HG03280 (cell line): ENCODE results near the gene IRS2.
"Not testable (repeated sequence)": the region's sequence is repeated elsewhere in the genome, so short reads cannot be mapped to it uniquely, and the experiment has no call there.

Experiments used
- ATAC-seq: cut with Tn5 transposase; IDR thresholded peaks from one replicate; pipeline ENCODE4 v1.9.1; 2021; ENCODE audit warnings: mild to moderate bottlenecking, moderate library complexity; ENCODE audit not compliant: unreplicated experiment

The IRS2 gene

GRCh38 chr13:109734002-109734785, 52.2 kb downstream of the IRS2 start:
- no peak for ATAC-seq

GRCh38 chr13:109733550-109733949, 52.8 kb downstream of the IRS2 start:
- no peak for ATAC-seq

GRCh38 chr13:109732470-109733170, 53.8 kb downstream of the IRS2 start:
- not testable (repeated sequence) for ATAC-seq

- ATAC-seq = no peak
Observed at GRCh38 chr13:109730812-109731335, 55.5 kb downstream of the IRS2 start.

GRCh38 chr13:109728791-109729731, 57.3 kb downstream of the IRS2 start:
- no peak for ATAC-seq

- no peak for ATAC-seq
Observed at GRCh38 chr13:109728061-109728460, 58.3 kb downstream of the IRS2 start.

- ATAC-seq = no peak
Observed at GRCh38 chr13:109727251-109727650, 59.1 kb downstream of the IRS2 start.

GRCh38 chr13:109725995-109726637, 60.3 kb downstream of the IRS2 start:
- ATAC-seq = no peak

- ATAC-seq = no peak
Observed at GRCh38 chr13:109725297-109725696, 61.1 kb downstream of the IRS2 start.

- ATAC-seq = no peak
Observed at GRCh38 chr13:109724603-109725002, 61.8 kb downstream of the IRS2 start.

- no peak for ATAC-seq
Observed at GRCh38 chr13:109723046-109723445, 63.3 kb downstream of the IRS2 start.

GRCh38 chr13:109722068-109722467, 64.3 kb downstream of the IRS2 start:
- no peak for ATAC-seq

GRCh38 chr13:109720758-109721184, 65.6 kb downstream of the IRS2 start:
- ATAC-seq = no peak

GRCh38 chr13:109719962-109720646, 66.3 kb downstream of the IRS2 start:
- no peak for ATAC-seq

- no peak for ATAC-seq
Observed at GRCh38 chr13:109718726-109719125, 67.7 kb downstream of the IRS2 start.

GRCh38 chr13:109717686-109718085, 68.7 kb downstream of the IRS2 start:
- ATAC-seq = no peak

GRCh38 chr13:109715902-109716301, 70.5 kb downstream of the IRS2 start:
- ATAC-seq = no peak

GRCh38 chr13:109713681-109714080, 72.7 kb downstream of the IRS2 start:
- ATAC-seq = no peak

- no peak for ATAC-seq
Observed at GRCh38 chr13:109712124-109712722, 74.2 kb downstream of the IRS2 start.
